Activated naive CD4-positive, alpha-beta T cell treated with anti-CD3 and anti-CD28 coated beads, Interleukin-2, amount 50 U/mL, for 24 hours (primary cell): ENCODE data around the gene ZC3H18.
"Not testable (repeated sequence)": the region's sequence is repeated elsewhere in the genome, so short reads cannot be mapped to it uniquely, and the experiment has no call there.

ENCODE experiments used
- H3K27ac Mint-ChIP-seq: one replicate; pipeline ENCODE4 v1.8.0; 2021; ENCODE audit warnings: mild to moderate bottlenecking, mixed read lengths
- H3K27me3 Mint-ChIP-seq: one replicate; pipeline ENCODE4 v1.8.0; 2021; ENCODE audit warnings: mixed read lengths
- H3K36me3 Mint-ChIP-seq: one replicate; pipeline ENCODE4 v1.8.0; 2021; ENCODE audit warnings: mixed read lengths
- H3K4me1 Mint-ChIP-seq: one replicate; pipeline ENCODE4 v1.8.0; 2021; ENCODE audit warnings: mixed read lengths
- H3K4me3 Mint-ChIP-seq: one replicate; pipeline ENCODE4 v1.8.0; 2021; ENCODE audit warnings: mild to moderate bottlenecking, mixed read lengths
- H3K9me3 Mint-ChIP-seq: one replicate; pipeline ENCODE4 v1.8.0; 2021; ENCODE audit warnings: mixed read lengths

Gene ZC3H18

GRCh38 chr16:88662222-88662842 is 92.1 kb downstream of the ZC3H18 start:
- H3K4me1 Mint-ChIP-seq = peaks cover 16% of the 10 kb centered on the region
- peak overlapping the region; percentile 88 for H3K4me3 Mint-ChIP-seq
- H3K36me3 Mint-ChIP-seq = no peaks in the 10 kb centered on the region
- H3K27ac Mint-ChIP-seq = peak overlapping the region; percentile 73
- H3K27me3 Mint-ChIP-seq = no peaks in the 10 kb centered on the region
- no peaks in the 10 kb centered on the region for H3K9me3 Mint-ChIP-seq

GRCh38 chr16:88662843-88663606 is 92.8 kb downstream of the ZC3H18 start, which contains the start of gene MVD:
MVD (minus strand) TSS chr16:88663091; CDS start chr16:88663080, 11 bp downstream.
- no peaks in the 10 kb centered on the region for H3K36me3 Mint-ChIP-seq
- H3K4me1 Mint-ChIP-seq = peaks cover 16% of the 10 kb centered on the region
- peak within 1 kb of the TSS; percentile 94 for H3K27ac Mint-ChIP-seq
- H3K4me3 Mint-ChIP-seq = peak within 1 kb of the TSS; percentile 91
- no peaks in the 10 kb centered on the region for H3K27me3 Mint-ChIP-seq
- H3K9me3 Mint-ChIP-seq = no peaks in the 10 kb centered on the region

DNA sequence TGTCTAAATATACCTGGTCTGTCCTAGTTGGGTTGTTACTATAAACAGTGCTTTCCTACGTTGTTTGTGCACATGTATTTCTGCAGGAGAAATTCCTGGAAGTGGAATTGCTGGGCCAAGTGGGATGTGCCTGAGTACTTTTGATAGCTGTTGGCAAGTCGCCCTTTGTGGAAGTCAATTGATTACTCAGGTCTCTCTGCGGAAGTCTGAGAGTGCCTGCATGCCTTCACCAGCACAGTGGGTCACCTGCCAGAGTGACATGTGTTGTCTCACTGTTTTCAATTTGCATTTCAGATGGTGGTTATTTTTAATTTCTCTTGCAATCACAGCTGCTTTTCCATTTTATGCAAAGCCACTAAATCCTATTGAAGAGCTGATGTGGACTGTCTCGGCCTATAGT is 94.9 kb downstream of the ZC3H18 start:
- Mint-ChIP-seq H3K27ac (no peak overlapping the region), H3K9me3 (no peaks in the 10 kb centered on the region), H3K36me3 (peaks cover 2% of the 10 kb centered on the region), H3K4me3 (peak overlapping the region; percentile 39), H3K27me3 (no peaks in the 10 kb centered on the region), H3K4me1 (peaks cover 16% of the 10 kb centered on the region)

GRCh38 chr16:88665570-88665969 is 95.4 kb downstream of the ZC3H18 start:
- no peaks in the 10 kb centered on the region for H3K27me3 Mint-ChIP-seq
- H3K9me3 Mint-ChIP-seq = no peaks in the 10 kb centered on the region
- H3K27ac Mint-ChIP-seq = no peak overlapping the region
- H3K36me3 Mint-ChIP-seq = peaks cover 2% of the 10 kb centered on the region
- H3K4me3 Mint-ChIP-seq = no peak overlapping the region
- peaks cover 16% of the 10 kb centered on the region for H3K4me1 Mint-ChIP-seq

DNA sequence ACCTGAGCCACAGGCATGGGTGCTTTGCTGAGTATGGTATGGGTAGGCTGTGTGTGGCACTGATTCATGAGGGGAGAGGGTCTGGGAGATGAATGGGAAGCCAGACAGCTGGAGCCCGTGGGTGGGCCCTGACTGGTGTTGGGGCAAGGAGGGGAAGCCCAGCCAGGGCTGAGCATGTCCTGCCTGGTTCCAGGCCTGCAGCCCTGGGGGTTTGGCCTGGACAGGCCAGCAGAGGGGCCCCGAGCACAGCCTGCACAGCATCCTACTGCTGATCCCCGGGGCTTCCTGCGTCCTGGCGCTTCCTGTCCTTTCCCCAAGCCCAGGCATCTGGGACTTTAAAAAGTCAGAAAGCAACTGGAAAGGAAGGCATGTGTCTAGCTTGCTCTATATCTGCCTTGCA is 97.3 kb downstream of the ZC3H18 start:
- H3K4me3 Mint-ChIP-seq = no peak overlapping the region
- H3K27me3 Mint-ChIP-seq = no peaks in the 10 kb centered on the region
- H3K36me3 Mint-ChIP-seq = peaks cover 2% of the 10 kb centered on the region
- no peak overlapping the region for H3K27ac Mint-ChIP-seq
- H3K9me3 Mint-ChIP-seq = no peaks in the 10 kb centered on the region
- peaks cover 4% of the 10 kb centered on the region for H3K4me1 Mint-ChIP-seq

- not testable (repeated sequence) for H3K4me1 Mint-ChIP-seq, H3K27me3 Mint-ChIP-seq, H3K27ac Mint-ChIP-seq, H3K4me3 Mint-ChIP-seq, H3K36me3 Mint-ChIP-seq, H3K9me3 Mint-ChIP-seq
These were observed 99.3 kb downstream of the ZC3H18 start for GRCh38 chr16:88669493-88669892.

GRCh38 chr16:88669980-88670379 is 99.8 kb downstream of the ZC3H18 start:
- no peak overlapping the region for H3K27ac Mint-ChIP-seq
- H3K9me3 Mint-ChIP-seq = no peaks in the 10 kb centered on the region
- H3K36me3 Mint-ChIP-seq = peaks cover 2% of the 10 kb centered on the region
- no peaks in the 10 kb centered on the region for H3K27me3 Mint-ChIP-seq
- no peak overlapping the region for H3K4me3 Mint-ChIP-seq
- H3K4me1 Mint-ChIP-seq = no peaks in the 10 kb centered on the region

DNA sequence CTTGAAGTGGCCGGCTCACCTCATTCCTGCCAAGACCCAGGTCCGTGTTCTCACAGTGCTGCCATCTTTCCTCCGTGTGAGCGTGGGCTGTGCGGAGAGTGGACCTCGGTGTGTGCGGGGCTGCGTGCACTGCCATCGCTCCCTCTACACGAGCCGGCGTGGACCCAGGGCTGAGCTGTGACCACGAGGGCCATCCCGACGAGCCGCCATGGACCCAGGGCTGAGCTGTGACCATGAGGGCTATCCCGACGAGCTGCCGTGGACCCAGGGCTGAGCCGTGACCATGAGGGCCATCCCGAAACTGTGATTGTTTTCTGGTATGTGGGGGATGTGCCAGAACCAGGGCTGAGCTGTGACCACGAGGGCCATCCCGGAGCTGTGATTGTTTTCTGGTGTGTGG is 101.6 kb downstream of the ZC3H18 start:
- H3K27ac Mint-ChIP-seq = no peak overlapping the region
- H3K4me1 Mint-ChIP-seq = no peaks in the 10 kb centered on the region
- H3K27me3 Mint-ChIP-seq = no peaks in the 10 kb centered on the region
- H3K36me3 Mint-ChIP-seq = peaks cover 2% of the 10 kb centered on the region
- H3K4me3 Mint-ChIP-seq = no peak overlapping the region
- H3K9me3 Mint-ChIP-seq = no peaks in the 10 kb centered on the region

GRCh38 chr16:88672776-88673175 is 102.6 kb downstream of the ZC3H18 start:
- no peaks in the 10 kb centered on the region for H3K4me1 Mint-ChIP-seq
- H3K27me3 Mint-ChIP-seq = no peaks in the 10 kb centered on the region
- H3K36me3 Mint-ChIP-seq = peaks cover 2% of the 10 kb centered on the region
- H3K27ac Mint-ChIP-seq = no peak overlapping the region
- H3K4me3 Mint-ChIP-seq = no peak overlapping the region
- H3K9me3 Mint-ChIP-seq = no peaks in the 10 kb centered on the region

DNA sequence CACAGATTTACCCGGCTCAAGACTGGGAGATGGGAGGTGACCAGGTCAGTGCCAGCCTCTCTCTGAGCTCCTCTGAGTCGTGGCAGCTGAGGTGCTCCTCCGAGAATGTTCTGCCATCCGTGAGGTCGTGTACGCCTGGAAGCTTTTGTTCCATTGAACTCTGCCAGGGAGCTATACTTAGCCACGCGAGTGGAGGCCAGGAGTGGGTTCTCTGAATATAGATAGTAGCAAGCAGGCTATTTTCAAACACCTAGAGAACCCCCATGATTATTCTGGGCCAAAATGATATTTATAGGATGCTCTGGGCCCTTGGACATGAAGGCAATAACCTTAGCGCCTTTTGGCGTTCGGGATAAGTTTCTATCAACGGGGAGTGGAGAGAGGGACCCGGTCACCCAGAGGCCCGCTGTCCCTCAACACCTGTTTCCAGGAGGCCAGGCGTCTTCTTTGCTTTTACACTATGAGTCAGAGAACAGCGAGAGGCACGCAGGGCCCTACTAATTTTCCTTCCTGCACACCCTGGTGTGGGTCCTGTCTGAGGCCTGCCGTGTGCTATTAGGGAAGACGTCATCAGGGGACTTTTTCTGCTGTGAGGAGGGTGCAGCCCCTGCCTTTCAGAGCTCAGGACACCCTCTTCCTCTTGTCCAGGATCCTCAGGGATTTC is 103.6 kb downstream of the ZC3H18 start:
- Mint-ChIP-seq H3K9me3 (no peaks in the 10 kb centered on the region), H3K27me3 (no peaks in the 10 kb centered on the region), H3K4me3 (no peak overlapping the region), H3K4me1 (no peaks in the 10 kb centered on the region), H3K27ac (no peak overlapping the region), H3K36me3 (no peaks in the 10 kb centered on the region)

GRCh38 chr16:88676502-88677242 is 106.5 kb downstream of the ZC3H18 start:
- no peaks in the 10 kb centered on the region for H3K36me3 Mint-ChIP-seq
- no peak overlapping the region for H3K4me3 Mint-ChIP-seq
- H3K4me1 Mint-ChIP-seq = peaks cover 11% of the 10 kb centered on the region
- H3K9me3 Mint-ChIP-seq = no peaks in the 10 kb centered on the region
- no peak overlapping the region for H3K27ac Mint-ChIP-seq
- no peaks in the 10 kb centered on the region for H3K27me3 Mint-ChIP-seq

- Mint-ChIP-seq H3K36me3 (no peaks in the 10 kb centered on the region), H3K27me3 (no peaks in the 10 kb centered on the region), H3K4me1 (peaks cover 21% of the 10 kb centered on the region), H3K4me3 (no peak overlapping the region), H3K27ac (no peak overlapping the region), H3K9me3 (no peaks in the 10 kb centered on the region)
These were observed 107.5 kb downstream of the ZC3H18 start for GRCh38 chr16:88677721-88678120.

DNA sequence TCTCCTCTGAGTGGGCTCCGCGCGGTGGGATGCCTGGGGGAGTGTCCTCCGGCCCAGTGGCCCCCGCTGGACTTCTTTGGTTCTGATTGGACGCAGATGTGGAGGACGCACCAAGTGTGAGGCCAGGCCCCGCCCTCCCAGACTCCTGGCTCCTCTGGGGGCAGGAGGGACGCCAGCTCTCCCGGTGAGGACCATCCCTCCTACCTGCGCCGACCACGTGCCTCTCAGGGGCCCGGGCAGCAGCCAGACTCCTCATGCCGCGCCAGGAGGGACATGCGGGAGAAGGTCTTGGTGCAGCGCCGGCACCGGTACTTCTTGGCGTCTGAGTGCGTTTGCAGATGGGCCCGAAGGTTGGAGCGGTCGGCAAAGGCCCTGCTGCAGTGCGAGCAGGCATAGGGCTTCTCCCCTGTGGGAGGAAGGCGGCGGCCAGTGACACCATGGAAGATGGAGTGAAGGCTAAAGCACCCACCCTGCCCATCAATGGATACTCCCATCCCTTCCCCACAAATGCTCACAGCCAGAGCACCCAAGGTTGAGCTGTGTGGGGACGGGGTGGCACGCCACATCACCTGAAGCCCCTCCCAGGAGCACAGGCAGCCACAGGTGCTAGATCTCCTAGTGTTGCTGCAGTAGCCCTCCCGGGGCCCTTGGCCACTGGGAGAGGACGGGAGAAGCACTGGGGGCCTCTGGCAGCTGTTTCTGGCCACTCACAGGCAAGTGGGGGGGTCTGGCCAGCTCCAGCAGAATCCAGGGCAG is 108.2 kb downstream of the ZC3H18 start:
- Mint-ChIP-seq H3K36me3 (no peaks in the 10 kb centered on the region), H3K9me3 (no peaks in the 10 kb centered on the region)

DNA sequence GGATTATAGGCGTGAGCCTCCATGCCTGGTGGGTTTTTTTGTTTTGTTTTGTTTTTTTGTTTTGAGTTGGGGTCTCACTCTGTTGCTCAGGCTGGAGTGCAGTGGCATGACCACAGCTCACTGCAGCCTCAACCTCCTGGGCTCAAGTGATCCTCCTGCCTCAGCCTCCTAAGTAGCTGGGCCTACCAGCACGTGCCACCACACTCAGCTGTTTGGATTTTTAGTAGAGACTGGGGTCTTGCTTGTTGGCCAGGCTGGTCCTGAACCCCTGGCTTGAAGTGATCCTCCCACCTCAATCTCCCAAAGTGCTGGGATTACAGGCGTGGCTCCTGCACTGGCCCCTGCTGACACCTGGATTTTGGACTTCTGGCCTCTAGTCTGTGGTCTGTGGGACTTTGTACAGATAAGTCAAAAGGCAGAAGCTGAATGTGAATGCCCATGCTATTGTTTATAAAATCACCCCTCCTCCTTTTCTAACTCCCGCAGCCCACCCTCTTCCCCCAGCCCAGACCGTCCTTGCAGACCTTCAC is 110.4 kb downstream of the ZC3H18 start:
- Mint-ChIP-seq H3K4me3 (no peak overlapping the region), H3K4me1 (peaks cover 39% of the 10 kb centered on the region), H3K27ac (peak overlapping the region; percentile 8), H3K36me3 (no peaks in the 10 kb centered on the region), H3K27me3 (no peaks in the 10 kb centered on the region), H3K9me3 (no peaks in the 10 kb centered on the region)

More for the DNA sequence above, 108.2 kb downstream of the ZC3H18 start:
- H3K27ac Mint-ChIP-seq = no peak overlapping the region
- H3K27me3 Mint-ChIP-seq = no peaks in the 10 kb centered on the region
- peaks cover 21% of the 10 kb centered on the region for H3K4me1 Mint-ChIP-seq
- no peak overlapping the region for H3K4me3 Mint-ChIP-seq
